Measurements from ENCODE around the gene GPR65. TPM values are rescaled to one million over a fixed set of nuclear protein-coding genes. Genes with fewer than 3 reads are reported as not detected.

Gene GPR65
- total RNA-seq, 1 donor from 2014 or later, result not detected

GRCh38 chr14:87967496-87967895 is 37.4 kb upstream of the GPR65 start:
- Mint-ChIP-seq H3K4me1 (ENCODE audit: low read depth, unreplicated experiment) (no peaks in the 10 kb centered on the region), H3K27ac (ENCODE audit: unreplicated experiment) (no peak overlapping the region), H3K9me3 (ENCODE audit: unreplicated experiment) (no peaks in the 10 kb centered on the region), H3K4me3 (ENCODE audit: unreplicated experiment) (no peak overlapping the region), H3K27me3 (ENCODE audit: unreplicated experiment) (peaks cover 5% of the 10 kb centered on the region), H3K36me3 (ENCODE audit: unreplicated experiment) (no peaks in the 10 kb centered on the region)
- no peak for TF ChIP-seq CTCF (IDR thresholded peaks at IDR 0.05; ENCODE audit: partially characterized antibody, unreplicated experiment)
- DNase-seq, result no peak

- no peak for DNase-seq
- peaks cover 3% of the 10 kb centered on the region for H3K27me3 Mint-ChIP-seq (ENCODE audit: unreplicated experiment)
- no peak overlapping the region for H3K4me3 Mint-ChIP-seq (ENCODE audit: unreplicated experiment)
- no peak overlapping the region for H3K27ac Mint-ChIP-seq (ENCODE audit: unreplicated experiment)
- no peaks in the 10 kb centered on the region for H3K9me3 Mint-ChIP-seq (ENCODE audit: unreplicated experiment)
- no peaks in the 10 kb centered on the region for H3K36me3 Mint-ChIP-seq (ENCODE audit: unreplicated experiment)
- H3K4me1 Mint-ChIP-seq (ENCODE audit: low read depth, unreplicated experiment), result no peaks in the 10 kb centered on the region
- TF ChIP-seq CTCF (IDR thresholded peaks at IDR 0.05; ENCODE audit: partially characterized antibody, unreplicated experiment), result no peak
Observed at GRCh38 chr14:87971010-87971409, 33.9 kb upstream of the GPR65 start.

GRCh38 chr14:87975636-87976035 is 29.3 kb upstream of the GPR65 start:
- H3K36me3 Mint-ChIP-seq (ENCODE audit: unreplicated experiment), result no peaks in the 10 kb centered on the region

GRCh38 chr14:87979689-87980088 is 25.2 kb upstream of the GPR65 start:
- Mint-ChIP-seq H3K4me1 (ENCODE audit: low read depth, unreplicated experiment) (no peaks in the 10 kb centered on the region), H3K27me3 (ENCODE audit: unreplicated experiment) (peaks cover 2% of the 10 kb centered on the region), H3K36me3 (ENCODE audit: unreplicated experiment) (no peaks in the 10 kb centered on the region), H3K27ac (ENCODE audit: unreplicated experiment) (no peak overlapping the region), H3K4me3 (ENCODE audit: unreplicated experiment) (no peak overlapping the region), H3K9me3 (ENCODE audit: unreplicated experiment) (no peaks in the 10 kb centered on the region)
- no peak for TF ChIP-seq CTCF (IDR thresholded peaks at IDR 0.05; ENCODE audit: partially characterized antibody, unreplicated experiment)
- no peak for DNase-seq

More at GRCh38 chr14:87975636-87976035, 29.3 kb upstream of the GPR65 start:
- Mint-ChIP-seq H3K27ac (ENCODE audit: unreplicated experiment) (no peak overlapping the region), H3K4me1 (ENCODE audit: low read depth, unreplicated experiment) (no peaks in the 10 kb centered on the region), H3K27me3 (ENCODE audit: unreplicated experiment) (peaks cover 3% of the 10 kb centered on the region), H3K4me3 (ENCODE audit: unreplicated experiment) (no peak overlapping the region), H3K9me3 (ENCODE audit: unreplicated experiment) (no peaks in the 10 kb centered on the region)
- DNase-seq, result no peak
- no peak for TF ChIP-seq CTCF (IDR thresholded peaks at IDR 0.05; ENCODE audit: partially characterized antibody, unreplicated experiment)

GRCh38 chr14:87989221-87989955 is 15.5 kb upstream of the GPR65 start:
- Mint-ChIP-seq H3K9me3 (ENCODE audit: unreplicated experiment) (peaks cover 4% of the 10 kb centered on the region), H3K27me3 (ENCODE audit: unreplicated experiment) (peaks cover 10% of the 10 kb centered on the region), H3K4me1 (ENCODE audit: low read depth, unreplicated experiment) (peaks cover 7% of the 10 kb centered on the region), H3K4me3 (ENCODE audit: unreplicated experiment) (no peak overlapping the region), H3K27ac (ENCODE audit: unreplicated experiment) (no peak overlapping the region), H3K36me3 (ENCODE audit: unreplicated experiment) (no peaks in the 10 kb centered on the region)
- no peak for DNase-seq
- TF ChIP-seq CTCF (IDR thresholded peaks at IDR 0.05; ENCODE audit: partially characterized antibody, unreplicated experiment), result no peak
